PC-3 (cell line): Measurements from ENCODE around the gene LAMA3. TPM values are rescaled to one million over a fixed set of nuclear protein-coding genes. Genes with fewer than 3 reads are reported as not detected.

Experiments used
- ATAC-seq: fragments of 200-7000 bp; cut with Tn5 transposase; 2 replicates; pipeline ENCODE4 v1.9.1; 2020; ENCODE audit warnings: mild to moderate bottlenecking, moderate library complexity
- BruUV-seq: library from RNA; stranded (reverse); fragments of 400-500 nt; replicated peaks from 2 replicates; lab custom pipeline; 2021; lab: Mats Ljungman, UMichigan
- CTCF ChIA-PET: fragments of 300-600 bp; sonication (Branson Sonifier 250); formaldehyde crosslinking; loops from one replicate; lab custom pipeline; 2022; ENCODE audit warnings: antibody characterized with exemption; lab: Charles Lee
- POLR2A ChIA-PET: fragments of 300-600 bp; sonication (Branson Sonifier 250); formaldehyde crosslinking; loops from one replicate; lab custom pipeline; 2022; ENCODE audit warnings: antibody characterized with exemption; ENCODE audit not compliant: unreplicated experiment; lab: Charles Lee
- DNase-seq: peaks from one replicate; pipeline ENCODE4 v3.0.0-alpha.2; 2015
- H2AFZ ChIP-seq: fragments of 300-600 bp; sonication (generic); 2 replicates; pipeline ENCODE4 v1.6.0; 2016; ENCODE audit warnings: antibody characterized with exemption, low read length
- H3F3A ChIP-seq: fragments of 300-600 bp; sonication (generic); one replicate; pipeline ENCODE4 v1.6.0; 2017; ENCODE audit warnings: antibody characterized with exemption, low read length, control low read depth, mild to moderate bottlenecking; ENCODE audit not compliant: unreplicated experiment
- H3K27ac ChIP-seq: fragments of 300-600 bp; sonication (generic); 2 replicates; pipeline ENCODE4 v1.5.1; 2016; ENCODE audit warnings: mild to moderate bottlenecking, low read length
- H3K27me3 ChIP-seq: fragments of 300-600 bp; sonication (generic); 2 replicates; pipeline ENCODE4 v1.6.1; 2016; ENCODE audit warnings: low read length, mixed read lengths
- H3K36me3 ChIP-seq: fragments of 300-600 bp; sonication (generic); 2 replicates; pipeline ENCODE4 v1.6.1; 2016; ENCODE audit warnings: low read depth, mixed run types, low read length, mixed read lengths
- H3K4me1 ChIP-seq: fragments of 300-600 bp; sonication (generic); 2 replicates; pipeline ENCODE4 v1.5.1; 2016; ENCODE audit warnings: low read length; ENCODE audit not compliant: insufficient read depth
- H3K4me2 ChIP-seq: fragments of 300-600 bp; sonication (generic); 2 replicates; pipeline ENCODE4 v1.6.0; 2016; ENCODE audit warnings: low read length
- H3K4me3 ChIP-seq: fragments of 300-600 bp; sonication (generic); 2 replicates; pipeline ENCODE4 v1.5.1; 2016; ENCODE audit warnings: mild to moderate bottlenecking, low read length, mixed read lengths
- H3K79me2 ChIP-seq: fragments of 300-600 bp; sonication (generic); 2 replicates; pipeline ENCODE4 v1.6.1; 2017; ENCODE audit warnings: low read length, mixed read lengths
- H3K9ac ChIP-seq: fragments of 300-600 bp; sonication (generic); 2 replicates; pipeline ENCODE4 v1.6.0; 2016; ENCODE audit warnings: mild to moderate bottlenecking, low read length
- H3K9me2 ChIP-seq: fragments of 300-600 bp; sonication (generic); replicated peaks from 2 replicates; pipeline ENCODE4 v1.6.1; 2016; ENCODE audit warnings: mixed run types, low read length, mixed read lengths
- H3K9me3 ChIP-seq: fragments of 300-600 bp; sonication (generic); 2 replicates; pipeline ENCODE4 v1.6.1; 2016; ENCODE audit warnings: low read length, mixed read lengths
- H4K20me1 ChIP-seq: fragments of 300-600 bp; sonication (generic); 2 replicates; pipeline ENCODE4 v1.6.1; 2016; ENCODE audit warnings: low read length, mixed read lengths
- EZH2 ChIP-seq: fragments of 300-600 bp; sonication (generic); IDR thresholded peaks from one replicate; pipeline ENCODE4 v1.6.1; 2017; ENCODE audit warnings: antibody characterized with exemption, mild to moderate bottlenecking, low read length; ENCODE audit not compliant: unreplicated experiment
- EZH2phosphoT487 ChIP-seq: fragments of 300-600 bp; sonication (generic); IDR thresholded peaks from 2 replicates; pipeline ENCODE4 v1.6.1; 2018; ENCODE audit warnings: mild to moderate bottlenecking, antibody characterized with exemption, low read length, borderline replicate concordance
- intact Hi-C: fragments of 100-400 bp; cut with micrococcal nuclease; formaldehyde crosslinking; loops from 2 replicates; pipeline ENCODE4 v1.9.0; 2023
- total RNA-seq: library from RNA; depleted of rRNA; stranded (reverse); fragments of >200 nt; gene quantifications from 2 replicates; pipeline ENCODE4 v1.2.3, GENCODE V29; 2014
- TF ChIP-seq, protein P1 (sequence below): fragments of 300-600 bp; sonication (generic); conservative IDR thresholded peaks from 2 replicates; pipeline ENCODE4 v1.5.1; 2017; ENCODE audit warnings: antibody characterized with exemption, low read depth, mild to moderate bottlenecking, low read length

Gene LAMA3
- total RNA-seq, 1 experiment from 2014 or later = 224 TPM

DNA sequence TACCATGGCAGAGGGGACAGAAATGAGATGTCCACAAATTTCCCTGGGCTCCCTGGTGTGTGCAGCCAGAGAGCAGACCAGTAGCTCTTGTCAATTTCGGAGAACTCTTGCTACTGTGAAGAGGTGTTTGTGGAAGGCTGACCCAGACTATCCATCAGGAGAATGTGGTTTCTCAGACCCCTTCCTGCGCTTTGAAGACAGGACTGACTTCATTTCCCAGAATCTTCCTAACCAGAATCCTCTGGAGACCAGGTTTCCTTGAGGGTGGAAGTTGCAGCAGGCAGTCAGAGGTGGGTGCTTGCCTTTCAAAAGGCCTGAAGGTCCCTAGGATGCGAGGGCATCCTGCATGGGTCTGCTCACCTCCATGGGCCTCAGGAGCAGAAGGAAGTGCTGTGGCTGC is 121.9 kb downstream of the LAMA3 start:
- intact Hi-C loops = no loop called here
- DNase-seq (no peak), ATAC-seq (no peak)
- no peak overlapping the region for H3K9ac ChIP-seq
- H3K9me3 ChIP-seq = no peaks in the 10 kb centered on the region
- no peaks in the 10 kb centered on the region for H3K4me1 ChIP-seq
- peaks cover 68% of the 10 kb centered on the region for H3K36me3 ChIP-seq
- ChIA-PET CTCF (no interaction called here), POLR2A (no interaction called here)
- H3K4me3 ChIP-seq = no peak overlapping the region
- H2AFZ ChIP-seq = no peak overlapping the region
- TSS peak; percentile 14 for BruUV-seq
- no peak overlapping the region for H3K4me2 ChIP-seq
- H3F3A ChIP-seq = no peaks in the 10 kb centered on the region
- no peaks in the 10 kb centered on the region for H3K79me2 ChIP-seq
- no peaks in the 10 kb centered on the region for H3K27me3 ChIP-seq
- H3K9me2 ChIP-seq = no peaks in the 10 kb centered on the region
- H4K20me1 ChIP-seq = no peaks in the 10 kb centered on the region
- no peak overlapping the region for H3K27ac ChIP-seq
- TF ChIP-seq EZH2 (no peak), EZH2phosphoT487 (no peak)
- TF ChIP-seq, protein P1, sequence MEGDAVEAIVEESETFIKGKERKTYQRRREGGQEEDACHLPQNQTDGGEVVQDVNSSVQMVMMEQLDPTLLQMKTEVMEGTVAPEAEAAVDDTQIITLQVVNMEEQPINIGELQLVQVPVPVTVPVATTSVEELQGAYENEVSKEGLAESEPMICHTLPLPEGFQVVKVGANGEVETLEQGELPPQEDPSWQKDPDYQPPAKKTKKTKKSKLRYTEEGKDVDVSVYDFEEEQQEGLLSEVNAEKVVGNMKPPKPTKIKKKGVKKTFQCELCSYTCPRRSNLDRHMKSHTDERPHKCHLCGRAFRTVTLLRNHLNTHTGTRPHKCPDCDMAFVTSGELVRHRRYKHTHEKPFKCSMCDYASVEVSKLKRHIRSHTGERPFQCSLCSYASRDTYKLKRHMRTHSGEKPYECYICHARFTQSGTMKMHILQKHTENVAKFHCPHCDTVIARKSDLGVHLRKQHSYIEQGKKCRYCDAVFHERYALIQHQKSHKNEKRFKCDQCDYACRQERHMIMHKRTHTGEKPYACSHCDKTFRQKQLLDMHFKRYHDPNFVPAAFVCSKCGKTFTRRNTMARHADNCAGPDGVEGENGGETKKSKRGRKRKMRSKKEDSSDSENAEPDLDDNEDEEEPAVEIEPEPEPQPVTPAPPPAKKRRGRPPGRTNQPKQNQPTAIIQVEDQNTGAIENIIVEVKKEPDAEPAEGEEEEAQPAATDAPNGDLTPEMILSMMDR = no peak

DNA sequence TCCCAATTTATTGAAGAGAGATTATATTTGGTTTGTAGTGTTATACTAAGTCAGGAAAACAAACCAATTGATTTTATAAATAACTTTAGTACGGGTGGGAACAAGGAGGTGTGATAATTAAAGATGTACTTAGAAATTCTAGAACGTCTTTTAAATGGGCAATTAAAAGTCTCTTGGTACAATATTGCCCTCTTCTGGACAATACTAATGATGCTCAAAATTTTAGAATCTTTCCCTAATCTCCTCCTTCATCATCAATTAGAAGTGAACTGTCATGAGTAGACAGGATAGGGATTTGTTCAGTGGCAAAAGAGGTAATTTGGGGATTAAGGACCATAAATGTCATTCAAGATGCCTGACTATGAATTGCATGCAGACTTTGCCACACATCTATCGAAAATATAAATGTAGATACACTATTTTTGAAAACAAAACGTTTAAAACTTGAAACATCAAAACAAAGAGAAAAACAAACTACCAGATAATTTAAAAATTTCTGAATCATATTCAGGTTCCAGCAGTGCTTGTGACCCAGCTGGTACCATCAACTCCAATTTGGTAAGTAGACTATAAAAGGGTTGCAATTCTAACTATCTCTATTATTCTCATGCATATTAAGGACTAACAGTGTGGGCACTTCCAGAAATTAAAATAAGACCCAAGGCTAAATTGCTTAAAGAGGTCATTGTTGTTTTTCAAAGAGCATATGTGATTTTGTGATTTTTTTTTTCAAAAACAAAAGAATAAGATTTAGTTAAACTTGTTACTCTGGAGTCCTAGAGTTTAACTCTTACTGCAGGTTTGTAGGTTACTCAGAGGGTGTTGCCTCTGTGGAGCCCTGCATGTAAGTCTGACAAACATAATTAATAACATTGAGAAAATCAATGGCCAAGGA is 123.5 kb downstream of the LAMA3 start:
- 0 out of 2 replicates have a peak, but pooled peaks have one; percentile 29 for ATAC-seq
- Histone ChIP-seq H3K4me1 (no peaks in the 10 kb centered on the region), H3K27ac (no peak overlapping the region), H3K36me3 (peaks cover 63% of the 10 kb centered on the region), H4K20me1 (no peaks in the 10 kb centered on the region), H3K79me2 (no peaks in the 10 kb centered on the region), H3K9me3 (no peaks in the 10 kb centered on the region), H2AFZ (no peak overlapping the region), H3F3A (no peaks in the 10 kb centered on the region), H3K4me3 (no peak overlapping the region), H3K4me2 (no peak overlapping the region), H3K9me2 (no peaks in the 10 kb centered on the region), H3K27me3 (no peaks in the 10 kb centered on the region), H3K9ac (no peak overlapping the region)
- intact Hi-C loops = loop anchor here (1.0 kb wide), 2 partner anchors 109 to 190 kb away; no protein-coding TSS in a partner anchor
- POLR2A ChIA-PET = no interaction called here
- TSS peak; percentile 11 for BruUV-seq
- no peak for TF ChIP-seq EZH2
- TF ChIP-seq, protein P1 = peak; percentile 69
- CTCF ChIA-PET = no interaction called here
- peak; percentile 53 for DNase-seq
